IMR-90 (cell line): ENCODE data around the gene MEGF11. TPM values are rescaled to one million over a fixed set of nuclear protein-coding genes. Genes with fewer than 3 reads are reported as not detected.

Experiments used
- ATAC-seq: fragments of 200-7000 bp; cut with Tn5 transposase; 2 replicates; pipeline ENCODE4 v1.9.1; 2020; ENCODE audit warnings: low read depth, mild to moderate bottlenecking, moderate library complexity
- BruUV-seq: library from RNA; stranded (reverse); fragments of 400-500 nt; replicated peaks from 2 replicates; lab custom pipeline; 2021; lab: Mats Ljungman, UMichigan
- CTCF ChIA-PET: fragments of 300-600 bp; formaldehyde crosslinking; extraction: SDS; loops from one replicate; lab custom pipeline; 2021; ENCODE audit warnings: antibody characterized with exemption; lab: Yijun Ruan, JAX
- POLR2A ChIA-PET: fragments of 300-600 bp; sonication (Branson Sonifier 250); formaldehyde crosslinking; loops from one replicate; lab custom pipeline; 2022; ENCODE audit warnings: antibody characterized with exemption; ENCODE audit not compliant: unreplicated experiment; lab: Charles Lee
- DNase-seq: peaks from one replicate; pipeline ENCODE4 v3.0.0; 2013
- H2AFZ ChIP-seq: replicated peaks from 2 replicates; pipeline ENCODE3; 2013; ENCODE audit warnings: low read length, mild to moderate bottlenecking; ENCODE audit not compliant: poor library complexity
- H2AK5ac ChIP-seq: 2 replicates; pipeline ENCODE4 v1.6.1; 2013; ENCODE audit warnings: low read depth, low read length, inconsistent platforms
- H2AK9ac ChIP-seq: replicated peaks from 2 replicates; pipeline ENCODE3; 2013; ENCODE audit warnings: mild to moderate bottlenecking, low read depth, low read length, moderate library complexity; ENCODE audit not compliant: poor library complexity
- H2BK120ac ChIP-seq: 2 replicates; pipeline ENCODE4 v1.6.1; 2013; ENCODE audit warnings: low read depth, low read length, inconsistent platforms
- H2BK15ac ChIP-seq: 3 replicates; pipeline ENCODE4 v1.6.1; 2013; ENCODE audit warnings: low read depth, low read length, inconsistent platforms
- H2BK20ac ChIP-seq: 2 replicates; pipeline ENCODE4 v1.6.1; 2013; ENCODE audit warnings: low read depth, mild to moderate bottlenecking, inconsistent platforms, low read length, moderate library complexity
- H2BK5ac ChIP-seq: 2 replicates; pipeline ENCODE4 v1.6.1; 2013; ENCODE audit warnings: mild to moderate bottlenecking, low read depth, low read length, inconsistent platforms; ENCODE audit not compliant: poor library complexity, severe bottlenecking
- H3K14ac ChIP-seq: replicated peaks from 2 replicates; pipeline ENCODE4 v1.6.1; 2013; ENCODE audit warnings: low read depth, low read length, inconsistent platforms
- H3K18ac ChIP-seq: 2 replicates; pipeline ENCODE4 v1.6.1; 2013; ENCODE audit warnings: low read depth, low read length, control low read depth
- H3K23ac ChIP-seq: 2 replicates; pipeline ENCODE4 v1.6.1; 2013; ENCODE audit warnings: low read depth, low read length, inconsistent platforms
- H3K27ac ChIP-seq: 2 replicates; pipeline ENCODE4 v1.5.1; 2013; ENCODE audit warnings: mild to moderate bottlenecking, control low read depth, low read length; ENCODE audit not compliant: insufficient read depth
- H3K27me3 ChIP-seq: 2 replicates; pipeline ENCODE4 v1.6.1; 2013; ENCODE audit warnings: low read length; ENCODE audit not compliant: control insufficient read depth, insufficient read depth
- H3K36me3 ChIP-seq: 2 replicates; pipeline ENCODE4 v1.6.1; 2013; ENCODE audit warnings: low read length, mixed read lengths; ENCODE audit not compliant: control insufficient read depth, insufficient read depth
- H3K4ac ChIP-seq: 2 replicates; pipeline ENCODE4 v1.6.1; 2013; ENCODE audit warnings: low read depth, low read length, inconsistent platforms
- H3K4me1 ChIP-seq: 2 replicates; pipeline ENCODE4 v1.6.1; 2013; ENCODE audit warnings: low read length, mixed read lengths; ENCODE audit not compliant: control insufficient read depth, insufficient read depth
- H3K4me2 ChIP-seq: 2 replicates; pipeline ENCODE4 v1.6.1; 2013; ENCODE audit warnings: low read depth, mild to moderate bottlenecking, control low read depth, low read length, moderate library complexity
- H3K4me3 ChIP-seq: 2 replicates; pipeline ENCODE4 v1.5.1; 2013; ENCODE audit warnings: low read depth, mild to moderate bottlenecking, control low read depth, low read length, moderate library complexity; ENCODE audit not compliant: insufficient read depth
- H3K56ac ChIP-seq: 2 replicates; pipeline ENCODE4 v1.6.1; 2013; ENCODE audit warnings: low read length, inconsistent platforms; ENCODE audit not compliant: insufficient read depth; ENCODE audit errors: extremely low read depth
- H3K79me1 ChIP-seq, 2 experiments: 2 replicates each; pipeline ENCODE4 v1.6.1; 2013; ENCODE audit warnings: low read length in 2 of 2, inconsistent platforms in 1 of 2, low read depth in 1 of 2
- H3K9ac ChIP-seq: 2 replicates; pipeline ENCODE4 v1.6.1; 2013; ENCODE audit warnings: low read depth, low read length, control low read depth
- H3K9me1 ChIP-seq: 2 replicates; pipeline ENCODE4 v1.6.1; 2013; ENCODE audit warnings: low read length, inconsistent platforms; ENCODE audit not compliant: insufficient read depth
- H3K9me3 ChIP-seq: 2 replicates; pipeline ENCODE4 v1.6.1; 2013; ENCODE audit warnings: low read length; ENCODE audit not compliant: control insufficient read depth, insufficient read depth
- H4K20me1 ChIP-seq: 2 replicates; pipeline ENCODE4 v1.6.1; 2013; ENCODE audit warnings: low read length, inconsistent platforms; ENCODE audit not compliant: insufficient read depth
- H4K5ac ChIP-seq: 2 replicates; pipeline ENCODE4 v1.6.1; 2013; ENCODE audit warnings: mild to moderate bottlenecking, low read depth, low read length, control low read depth
- H4K8ac ChIP-seq, 2 experiments: 2 replicates each; pipeline ENCODE4 v1.6.1; 2013; ENCODE audit warnings: low read depth in 2 of 2, low read length in 2 of 2, control low read depth in 1 of 2, inconsistent platforms in 1 of 2
- H4K91ac ChIP-seq: 2 replicates; pipeline ENCODE4 v1.6.1; 2013; ENCODE audit warnings: low read depth, low read length, inconsistent platforms; ENCODE audit not compliant: insufficient read depth
- MAFK ChIP-seq: IDR thresholded peaks from 2 replicates; pipeline ENCODE4 v1.6.1; 2012; ENCODE audit warnings: low read depth, low read length, improper control_type of control experiment
- MAZ ChIP-seq: IDR thresholded peaks from 2 replicates; pipeline ENCODE4 v1.6.1; 2012; ENCODE audit warnings: low read depth, mild to moderate bottlenecking, low read length, improper control_type of control experiment, moderate library complexity, borderline replicate concordance
- POLR2A ChIP-seq: IDR thresholded peaks from 2 replicates; pipeline ENCODE4 v1.6.1; 2012; ENCODE audit warnings: mild to moderate bottlenecking, low read depth, low read length
- RAD21 ChIP-seq: IDR thresholded peaks from 2 replicates; pipeline ENCODE4 v1.6.1; 2012; ENCODE audit warnings: low read length, improper control_type of control experiment
- WGBS, 2 experiments: methylation state at CpG; one replicate each; pipeline versions ENCODE4 v1.1.5 to v1.1.7; 2013; ENCODE audit warnings: missing lambda C conversion rate in 2 of 2; ENCODE audit not compliant: insufficient read length in 1 of 2; ENCODE audit errors: extremely low coverage in 2 of 2; 5-methylcytosine and 5-hydroxymethylcytosine counted together
- dilution Hi-C: fragments of 300-500 bp; cut with HindIII; formaldehyde crosslinking; loops from one replicate; pipeline ENCODE4 v1.14.3; 2018; ENCODE audit warnings: low sequenced_read_pairs; ENCODE audit not compliant: unreplicated experiment
- in situ Hi-C: fragments of 300-500 bp; cut with MboI; formaldehyde crosslinking; loops from 3 replicates; pipeline ENCODE4 v1.14.3; 2019; ENCODE audit warnings: low sequenced_read_pairs, inconsistent platforms, mixed read lengths
- intact Hi-C: fragments of 100-400 bp; cut with micrococcal nuclease; formaldehyde crosslinking; loops from 2 replicates; pipeline ENCODE4 v1.10.0; 2022
- polyA plus RNA-seq, 3 experiments: library from polyadenylated mRNA; depleted of rRNA; stranded (reverse); fragments of >200 nt; gene quantifications; 2 replicates each; pipeline ENCODE4 v1.2.3, GENCODE V29; 2012; ENCODE audit warnings: low replicate concordance in 1 of 3
- total RNA-seq: library from RNA; depleted of rRNA; stranded (reverse); fragments of >200 nt; gene quantifications from 2 replicates; pipeline ENCODE4 v1.2.3, GENCODE V29; 2012

Gene MEGF11
- total and polyA plus RNA-seq, 2 of the 4 experiments (the other 2 are of a cell fraction), result not detected

DNA sequence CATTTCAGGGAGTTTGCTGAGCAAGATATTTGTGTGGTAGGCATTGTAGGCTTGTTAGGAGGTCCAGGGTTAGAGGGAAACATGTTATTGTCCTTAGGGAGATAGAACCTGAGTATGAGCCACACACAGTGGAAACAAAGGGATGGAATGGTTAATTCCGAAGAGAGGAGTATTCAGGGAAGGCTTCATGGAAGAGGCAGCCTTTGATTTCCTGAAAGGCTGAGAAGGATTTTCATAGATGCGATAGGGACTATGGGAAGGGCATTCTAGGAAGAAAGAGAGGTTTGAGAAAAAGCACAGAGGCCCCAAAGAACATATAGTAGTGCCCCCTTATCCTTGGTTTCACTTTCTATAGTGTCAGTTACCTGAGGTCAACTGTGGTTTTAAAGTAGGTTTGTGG, 302.5 kb downstream of the MEGF11 start:
- H3K4me3 ChIP-seq, result no peak overlapping the region
- H2AFZ ChIP-seq, result no peak overlapping the region
- no peaks in the 10 kb centered on the region for H3K79me1 ChIP-seq
- intact Hi-C loops (no loop called here), dilution Hi-C loops (no loop called here), in situ Hi-C loops (no loop called here)
- 40% methylated on average over 2 of the region's 2 CpGs; no CpG with 5 or more reads in 1 of the 2 experiments for WGBS, 2 experiments
- H3K9me3 ChIP-seq, result no peaks in the 10 kb centered on the region
- no peak overlapping the region for H3K56ac ChIP-seq
- TF ChIP-seq MAFK (no peak), POLR2A (no peak), MAZ (no peak), RAD21 (no peak)
- H4K5ac ChIP-seq, result no peak overlapping the region
- H3K4me1 ChIP-seq, result no peaks in the 10 kb centered on the region
- no peak overlapping the region for H2BK20ac ChIP-seq
- H3K9me1 ChIP-seq, result no peaks in the 10 kb centered on the region
- no peak overlapping the region for H4K8ac ChIP-seq
- H2AK9ac ChIP-seq, result no peak overlapping the region
- no TSS peak for BruUV-seq
- no peak overlapping the region for H3K18ac ChIP-seq
- no peak overlapping the region for H3K23ac ChIP-seq
- H3K4me2 ChIP-seq, result no peak overlapping the region
- no peak overlapping the region for H3K14ac ChIP-seq
- H2BK120ac ChIP-seq, result no peak overlapping the region
- H3K27me3 ChIP-seq, result peaks cover 21% of the 10 kb centered on the region
- no peak overlapping the region for H4K91ac ChIP-seq
- no peak overlapping the region for H3K4ac ChIP-seq
- H2BK15ac ChIP-seq, result no peak overlapping the region
- no peaks in the 10 kb centered on the region for H3K36me3 ChIP-seq
- ATAC-seq, result no peak
- DNase-seq, result no peak
- no peak overlapping the region for H3K9ac ChIP-seq
- 0 out of 2 replicates have a peak, but pooled peaks cover 4% of the 10 kb centered on the region for H4K20me1 ChIP-seq
- ChIA-PET POLR2A (no interaction called here), CTCF (no interaction called here)
- H3K27ac ChIP-seq, result no peak overlapping the region
- no peak overlapping the region for H2BK5ac ChIP-seq
- H2AK5ac ChIP-seq, result no peak overlapping the region
